PC-3 (cell line): ENCODE measurements around the gene ARMC5. TPM values are rescaled to one million over a fixed set of nuclear protein-coding genes. Genes with fewer than 3 reads are reported as not detected.

Experiments used
- ATAC-seq: fragments of 200-7000 bp; cut with Tn5 transposase; 2 replicates; pipeline ENCODE4 v1.9.1; 2020; ENCODE audit warnings: mild to moderate bottlenecking, moderate library complexity
- BruUV-seq: library from RNA; stranded (reverse); fragments of 400-500 nt; replicated peaks from 2 replicates; lab custom pipeline; 2021; lab: Mats Ljungman, UMichigan
- CTCF ChIA-PET: fragments of 300-600 bp; sonication (Branson Sonifier 250); formaldehyde crosslinking; loops from one replicate; lab custom pipeline; 2022; ENCODE audit warnings: antibody characterized with exemption; lab: Charles Lee
- POLR2A ChIA-PET: fragments of 300-600 bp; sonication (Branson Sonifier 250); formaldehyde crosslinking; loops from one replicate; lab custom pipeline; 2022; ENCODE audit warnings: antibody characterized with exemption; ENCODE audit not compliant: unreplicated experiment; lab: Charles Lee
- DNase-seq: peaks from one replicate; pipeline ENCODE4 v3.0.0-alpha.2; 2015
- H2AFZ ChIP-seq: fragments of 300-600 bp; sonication (generic); 2 replicates; pipeline ENCODE4 v1.6.0; 2016; ENCODE audit warnings: antibody characterized with exemption, low read length
- H3F3A ChIP-seq: fragments of 300-600 bp; sonication (generic); one replicate; pipeline ENCODE4 v1.6.0; 2017; ENCODE audit warnings: antibody characterized with exemption, low read length, control low read depth, mild to moderate bottlenecking; ENCODE audit not compliant: unreplicated experiment
- H3K27ac ChIP-seq: fragments of 300-600 bp; sonication (generic); 2 replicates; pipeline ENCODE4 v1.5.1; 2016; ENCODE audit warnings: mild to moderate bottlenecking, low read length
- H3K27me3 ChIP-seq: fragments of 300-600 bp; sonication (generic); 2 replicates; pipeline ENCODE4 v1.6.1; 2016; ENCODE audit warnings: low read length, mixed read lengths
- H3K36me3 ChIP-seq: fragments of 300-600 bp; sonication (generic); 2 replicates; pipeline ENCODE4 v1.6.1; 2016; ENCODE audit warnings: low read depth, mixed run types, low read length, mixed read lengths
- H3K4me1 ChIP-seq: fragments of 300-600 bp; sonication (generic); 2 replicates; pipeline ENCODE4 v1.5.1; 2016; ENCODE audit warnings: low read length; ENCODE audit not compliant: insufficient read depth
- H3K4me2 ChIP-seq: fragments of 300-600 bp; sonication (generic); 2 replicates; pipeline ENCODE4 v1.6.0; 2016; ENCODE audit warnings: low read length
- H3K4me3 ChIP-seq: fragments of 300-600 bp; sonication (generic); 2 replicates; pipeline ENCODE4 v1.5.1; 2016; ENCODE audit warnings: mild to moderate bottlenecking, low read length, mixed read lengths
- H3K79me2 ChIP-seq: fragments of 300-600 bp; sonication (generic); 2 replicates; pipeline ENCODE4 v1.6.1; 2017; ENCODE audit warnings: low read length, mixed read lengths
- H3K9ac ChIP-seq: fragments of 300-600 bp; sonication (generic); 2 replicates; pipeline ENCODE4 v1.6.0; 2016; ENCODE audit warnings: mild to moderate bottlenecking, low read length
- H3K9me2 ChIP-seq: fragments of 300-600 bp; sonication (generic); replicated peaks from 2 replicates; pipeline ENCODE4 v1.6.1; 2016; ENCODE audit warnings: mixed run types, low read length, mixed read lengths
- H3K9me3 ChIP-seq: fragments of 300-600 bp; sonication (generic); 2 replicates; pipeline ENCODE4 v1.6.1; 2016; ENCODE audit warnings: low read length, mixed read lengths
- H4K20me1 ChIP-seq: fragments of 300-600 bp; sonication (generic); 2 replicates; pipeline ENCODE4 v1.6.1; 2016; ENCODE audit warnings: low read length, mixed read lengths
- EZH2 ChIP-seq: fragments of 300-600 bp; sonication (generic); IDR thresholded peaks from one replicate; pipeline ENCODE4 v1.6.1; 2017; ENCODE audit warnings: antibody characterized with exemption, mild to moderate bottlenecking, low read length; ENCODE audit not compliant: unreplicated experiment
- EZH2phosphoT487 ChIP-seq: fragments of 300-600 bp; sonication (generic); IDR thresholded peaks from 2 replicates; pipeline ENCODE4 v1.6.1; 2018; ENCODE audit warnings: mild to moderate bottlenecking, antibody characterized with exemption, low read length, borderline replicate concordance
- intact Hi-C: fragments of 100-400 bp; cut with micrococcal nuclease; formaldehyde crosslinking; loops from 2 replicates; pipeline ENCODE4 v1.9.0; 2023
- total RNA-seq: library from RNA; depleted of rRNA; stranded (reverse); fragments of >200 nt; gene quantifications from 2 replicates; pipeline ENCODE4 v1.2.3, GENCODE V29; 2014
- TF ChIP-seq, protein P1 (sequence below): fragments of 300-600 bp; sonication (generic); conservative IDR thresholded peaks from 2 replicates; pipeline ENCODE4 v1.5.1; 2017; ENCODE audit warnings: antibody characterized with exemption, low read depth, mild to moderate bottlenecking, low read length

Gene ARMC5
- total RNA-seq, 1 experiment from 2014 or later: 5.8 TPM

DNA sequence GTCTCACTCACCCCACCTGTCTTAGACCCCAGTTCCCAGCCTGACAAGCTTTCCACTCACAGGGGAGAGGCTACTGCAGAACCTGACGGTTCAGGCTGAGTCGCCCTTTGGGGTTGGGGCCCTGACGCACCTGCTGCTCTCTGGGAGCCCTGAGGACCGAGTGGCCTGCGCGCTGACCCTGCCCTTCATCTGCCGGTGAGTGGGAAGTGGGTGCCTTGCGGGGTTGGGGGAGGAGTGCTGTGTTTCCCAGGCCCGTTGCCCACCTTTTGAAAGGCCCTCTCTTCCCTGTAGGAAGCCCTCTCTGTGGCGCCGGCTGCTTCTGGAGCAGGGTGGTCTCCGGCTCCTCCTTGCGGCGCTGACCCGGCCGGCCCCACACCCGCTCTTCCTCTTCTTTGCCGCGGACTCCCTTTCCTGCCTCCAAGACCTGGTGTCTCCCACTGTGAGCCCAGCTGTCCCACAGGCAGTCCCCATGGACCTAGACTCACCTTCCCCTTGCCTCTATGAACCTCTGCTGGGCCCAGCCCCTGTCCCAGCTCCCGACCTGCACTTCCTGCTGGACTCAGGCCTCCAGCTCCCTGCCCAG is 6.6 kb downstream of the ARMC5 start:
- no peak overlapping the region for H3K9ac ChIP-seq
- ATAC-seq: no peak

DNA sequence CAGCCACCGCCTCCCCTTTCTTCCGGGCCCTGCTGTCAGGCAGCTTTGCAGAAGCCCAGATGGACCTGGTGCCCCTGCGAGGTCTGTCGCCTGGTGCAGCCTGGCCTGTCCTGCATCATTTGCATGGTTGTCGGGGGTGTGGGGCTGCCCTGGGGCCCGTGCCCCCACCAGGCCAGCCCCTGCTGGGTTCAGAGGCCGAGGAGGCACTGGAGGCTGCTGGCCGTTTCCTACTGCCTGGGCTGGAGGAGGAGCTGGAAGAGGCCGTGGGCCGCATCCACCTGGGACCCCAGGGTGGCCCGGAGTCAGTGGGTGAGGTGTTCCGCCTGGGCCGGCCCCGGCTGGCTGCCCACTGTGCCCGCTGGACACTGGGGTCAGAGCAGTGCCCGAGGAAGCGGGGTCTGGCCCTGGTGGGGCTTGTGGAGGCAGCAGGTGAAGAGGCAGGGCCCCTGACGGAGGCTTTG is 7.1 kb downstream of the ARMC5 start:
- no peaks in the 10 kb centered on the region for H3K9me3 ChIP-seq
- H3K27me3 ChIP-seq: no peaks in the 10 kb centered on the region
- H2AFZ ChIP-seq: no peak overlapping the region
- no peaks in the 10 kb centered on the region; the same call in 1 of the 2 replicates for H3K4me1 ChIP-seq
- H3K36me3 ChIP-seq: no peaks in the 10 kb centered on the region
- TF ChIP-seq, protein P1, sequence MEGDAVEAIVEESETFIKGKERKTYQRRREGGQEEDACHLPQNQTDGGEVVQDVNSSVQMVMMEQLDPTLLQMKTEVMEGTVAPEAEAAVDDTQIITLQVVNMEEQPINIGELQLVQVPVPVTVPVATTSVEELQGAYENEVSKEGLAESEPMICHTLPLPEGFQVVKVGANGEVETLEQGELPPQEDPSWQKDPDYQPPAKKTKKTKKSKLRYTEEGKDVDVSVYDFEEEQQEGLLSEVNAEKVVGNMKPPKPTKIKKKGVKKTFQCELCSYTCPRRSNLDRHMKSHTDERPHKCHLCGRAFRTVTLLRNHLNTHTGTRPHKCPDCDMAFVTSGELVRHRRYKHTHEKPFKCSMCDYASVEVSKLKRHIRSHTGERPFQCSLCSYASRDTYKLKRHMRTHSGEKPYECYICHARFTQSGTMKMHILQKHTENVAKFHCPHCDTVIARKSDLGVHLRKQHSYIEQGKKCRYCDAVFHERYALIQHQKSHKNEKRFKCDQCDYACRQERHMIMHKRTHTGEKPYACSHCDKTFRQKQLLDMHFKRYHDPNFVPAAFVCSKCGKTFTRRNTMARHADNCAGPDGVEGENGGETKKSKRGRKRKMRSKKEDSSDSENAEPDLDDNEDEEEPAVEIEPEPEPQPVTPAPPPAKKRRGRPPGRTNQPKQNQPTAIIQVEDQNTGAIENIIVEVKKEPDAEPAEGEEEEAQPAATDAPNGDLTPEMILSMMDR: no peak
- TF ChIP-seq EZH2: no peak
- no peaks in the 10 kb centered on the region for H3K79me2 ChIP-seq
- ChIA-PET CTCF (no interaction called here), POLR2A (no interaction called here)
- ATAC-seq: no peak
- no peak overlapping the region for H3K4me2 ChIP-seq
- no peak overlapping the region for H3K27ac ChIP-seq
- intact Hi-C loops: no loop called here
- H3K4me3 ChIP-seq: no peak overlapping the region
- H3K9me2 ChIP-seq: no peaks in the 10 kb centered on the region
- DNase-seq: no peak
- no peaks in the 10 kb centered on the region for H3F3A ChIP-seq
- no TSS peak for BruUV-seq
- H4K20me1 ChIP-seq: no peaks in the 10 kb centered on the region
- H3K9ac ChIP-seq: no peak overlapping the region

More for the DNA sequence above, 6.6 kb downstream of the ARMC5 start:
- intact Hi-C loops: no loop called here
- POLR2A ChIA-PET: no interaction called here
- Histone ChIP-seq H3K9me3 (no peaks in the 10 kb centered on the region), H3K79me2 (no peaks in the 10 kb centered on the region), H2AFZ (no peak overlapping the region), H3K9me2 (no peaks in the 10 kb centered on the region), H3K4me1 (no peaks in the 10 kb centered on the region), H3K4me3 (no peak overlapping the region), H3K27me3 (no peaks in the 10 kb centered on the region), H3F3A (no peaks in the 10 kb centered on the region), H3K36me3 (no peaks in the 10 kb centered on the region), H4K20me1 (no peaks in the 10 kb centered on the region), H3K4me2 (no peak overlapping the region), H3K27ac (no peak overlapping the region)
- CTCF ChIA-PET: no interaction called here
- BruUV-seq: no TSS peak
- TF ChIP-seq EZH2 (no peak), EZH2phosphoT487 (no peak)
- TF ChIP-seq, protein P1: no peak
- no peak for DNase-seq

DNA sequence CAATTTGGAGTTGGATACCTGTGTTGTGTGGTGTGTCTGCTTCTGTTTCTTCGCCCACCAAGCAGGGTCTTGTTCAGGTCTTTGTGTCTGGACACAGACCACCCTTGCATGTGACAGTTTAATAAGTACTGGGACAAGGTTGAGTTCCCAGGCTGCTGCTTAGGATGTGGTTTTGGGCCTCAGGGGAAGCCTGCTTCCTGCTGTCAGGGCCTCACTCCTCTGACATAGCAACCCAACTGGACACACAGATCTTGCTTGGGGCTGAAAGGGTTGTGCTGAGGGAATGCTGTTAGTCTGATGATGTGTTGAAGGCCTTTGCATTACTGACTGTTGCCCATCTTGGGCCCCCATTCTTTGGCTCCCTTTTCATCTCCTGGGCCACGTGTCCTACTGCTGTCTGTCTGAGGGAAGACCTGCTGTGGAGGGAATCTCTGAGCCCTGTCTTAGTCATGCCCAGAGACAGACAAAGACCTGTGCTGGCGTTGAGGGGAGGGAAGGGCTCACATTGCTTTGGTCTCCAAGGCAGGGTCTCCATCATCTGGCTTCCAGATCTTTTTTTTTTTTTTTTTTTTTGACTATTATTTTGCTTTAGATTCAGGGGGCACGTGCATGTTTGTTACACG is 8.0 kb downstream of the ARMC5 start:
- TF ChIP-seq EZH2phosphoT487 (no peak), EZH2 (no peak)
- TF ChIP-seq, protein P1: no peak
- ChIA-PET CTCF (no interaction called here), POLR2A (no interaction called here)
- Histone ChIP-seq H3K27me3 (no peaks in the 10 kb centered on the region), H3K36me3 (no peaks in the 10 kb centered on the region), H3K27ac (no peak overlapping the region), H4K20me1 (no peaks in the 10 kb centered on the region), H3K4me1 (no peaks in the 10 kb centered on the region; the same call in 1 of the 2 replicates), H3K9me2 (no peaks in the 10 kb centered on the region), H2AFZ (no peak overlapping the region), H3K9ac (no peak overlapping the region), H3K4me2 (no peak overlapping the region), H3K4me3 (no peak overlapping the region), H3K79me2 (no peaks in the 10 kb centered on the region), H3K9me3 (no peaks in the 10 kb centered on the region), H3F3A (no peaks in the 10 kb centered on the region)
- intact Hi-C loops: no loop called here
- no peak for ATAC-seq
- BruUV-seq: no TSS peak
- no peak for DNase-seq
